Sigmoid colon (tissue), 7 donors: Measurements from ENCODE around the gene SMOC2. TPM values are rescaled to one million over a fixed set of nuclear protein-coding genes. Genes with fewer than 3 reads are reported as not detected.

Experiments used
- DNase-seq: peaks from one replicate; pipeline ENCODE4 v3.0.0-alpha.2; 2019
- H3K27ac ChIP-seq, 4 donors: fragments of 200-600 bp; sonication (generic); one replicate each; pipeline ENCODE4 v1.5.1; 2016 to 2019; ENCODE audit warnings: mild to moderate bottlenecking in 1 of 4
- H3K27me3 ChIP-seq, 3 donors: fragments of 200-600 bp; sonication (generic); one replicate each; pipeline ENCODE4 v1.5.1; 2019; ENCODE audit warnings: mild to moderate bottlenecking in 1 of 3
- H3K36me3 ChIP-seq, 4 donors: fragments of 200-600 bp; sonication (generic); one replicate each; pipeline ENCODE4 v1.5.1; 2016 to 2019
- H3K4me1 ChIP-seq, 4 donors: fragments of 200-600 bp; sonication (generic); one replicate each; pipeline ENCODE4 v1.5.1; 2017 to 2019
- H3K4me3 ChIP-seq, 4 donors: fragments of 200-600 bp; sonication (generic); one replicate each; pipeline ENCODE4 v1.5.1; 2017 to 2019; ENCODE audit warnings: mild to moderate bottlenecking in 2 of 4, moderate library complexity in 1 of 4
- H3K9me3 ChIP-seq, 4 donors: fragments of 200-600 bp in 3 of 4; sonication (generic) in 3 of 4; one replicate each; pipeline versions ENCODE4 v1.5.1 to v1.6.1; 2013 to 2019
- CTCF ChIP-seq, 4 experiments: fragments of 450-650 bp in 3 of 4; fragments of 200-600 bp in 1 of 4; IDR thresholded peaks; one replicate each; pipeline ENCODE4 v1.5.1; 2016 to 2019; ENCODE audit warnings: antibody characterized with exemption in 4 of 4, mild to moderate bottlenecking in 3 of 4, moderate library complexity in 2 of 4
- EP300 ChIP-seq, 4 donors: sonication (generic); formaldehyde crosslinking; IDR thresholded peaks; one replicate each; pipeline ENCODE4 v1.6.1; 2017; ENCODE audit warnings: antibody characterized with exemption in 4 of 4
- POLR2A ChIP-seq, 2 donors: fragments of 450-650 bp; IDR thresholded peaks; one replicate each; pipeline ENCODE4 v1.6.1; 2016; ENCODE audit warnings: antibody characterized with exemption in 2 of 2, mild to moderate bottlenecking in 2 of 2, moderate library complexity in 2 of 2
- POLR2AphosphoS5 ChIP-seq, 4 donors: sonication (generic); formaldehyde crosslinking; IDR thresholded peaks; one replicate each; pipeline ENCODE4 v1.6.1; 2017; ENCODE audit warnings: antibody characterized with exemption in 4 of 4
- WGBS, 2 donors: extraction: QIAGEN DNeasy Blood & Tissue Kit; methylation state at CpG; one replicate each; pipeline ENCODE4 v1.1.7; 2013; 5-methylcytosine and 5-hydroxymethylcytosine counted together
- intact Hi-C: fragments of 100-400 bp; cut with DNase I; formaldehyde crosslinking; loops from one replicate; pipeline ENCODE4 v1.15.1; 2023
- polyA plus RNA-seq, 3 donors: library from polyadenylated mRNA; stranded (reverse); fragments of 200-250 nt; gene quantifications; one replicate each; pipeline ENCODE4 v1.2.3, GENCODE V29; 2013
- total RNA-seq, 4 donors: library from RNA; depleted of rRNA; stranded (reverse); fragments of >200 nt; gene quantifications; one replicate each; pipeline ENCODE4 v1.1.0, GENCODE V29; 2016
- donor health status: healthy with polysubstance abuse.
- donor health status: Bipolar disorder and iron deficiency.
- donor health status: healthy.

The SMOC2 gene
- total and polyA plus RNA-seq, 7 donors = 4.2 to 130 (median 33.5) TPM

GRCh38 chr6:168501561-168501960 is 60.6 kb downstream of the SMOC2 start:
- intact Hi-C loops = no loop called here
- Histone ChIP-seq H3K27ac (no peak overlapping the region), H3K27me3 (no peaks in the 10 kb centered on the region), H3K4me1 (peaks cover 0 to 7% (median 5%) of the 10 kb centered on the region in 4 donors), H3K36me3 (no peaks in the 10 kb centered on the region), H3K4me3 (no peak overlapping the region), H3K9me3 (no peaks in the 10 kb centered on the region)
- DNase-seq = no peak
- WGBS, 2 donors = 83 to 92% methylated on average over 8 of the region's 8 CpGs
- TF ChIP-seq POLR2A (IDR thresholded peaks at IDR 0.05) (no peak), EP300 (IDR thresholded peaks at IDR 0.05) (no peak), POLR2AphosphoS5 (IDR thresholded peaks at IDR 0.05) (no peak), CTCF (IDR thresholded peaks at IDR 0.05) (no peak)

GRCh38 chr6:168504366-168504765 is 63.4 kb downstream of the SMOC2 start:
- intact Hi-C loops = no loop called here
- 94 to 97% methylated on average over 3 of the region's 3 CpGs for WGBS, 2 donors
- H3K4me3 ChIP-seq = no peak overlapping the region
- no peaks in the 10 kb centered on the region for H3K36me3 ChIP-seq
- DNase-seq = no peak
- no peaks in the 10 kb centered on the region for H3K4me1 ChIP-seq
- no peaks in the 10 kb centered on the region for H3K27me3 ChIP-seq
- H3K9me3 ChIP-seq = no peaks in the 10 kb centered on the region
- no peak for TF ChIP-seq POLR2A (IDR thresholded peaks at IDR 0.05)
- no peak for TF ChIP-seq CTCF (IDR thresholded peaks at IDR 0.05)
- no peak for TF ChIP-seq EP300 (IDR thresholded peaks at IDR 0.05)
- no peak for TF ChIP-seq POLR2AphosphoS5 (IDR thresholded peaks at IDR 0.05)
- H3K27ac ChIP-seq = no peak overlapping the region

- WGBS, 2 donors = 17 to 51% methylated on average over 5 of the region's 5 CpGs
- Histone ChIP-seq H3K36me3 (no peaks in the 10 kb centered on the region), H3K9me3 (no peaks in the 10 kb centered on the region), H3K4me1 (no peaks in the 10 kb centered on the region), H3K27ac (no peak overlapping the region), H3K4me3 (no peak overlapping the region), H3K27me3 (no peaks in the 10 kb centered on the region)
- DNase-seq = no peak
- no peak for TF ChIP-seq POLR2AphosphoS5 (IDR thresholded peaks at IDR 0.05)
- TF ChIP-seq EP300 (IDR thresholded peaks at IDR 0.05) = no peak
- TF ChIP-seq POLR2A (IDR thresholded peaks at IDR 0.05) = no peak
- TF ChIP-seq CTCF (IDR thresholded peaks at IDR 0.05) = no peak
- intact Hi-C loops = no loop called here
These were observed 65.5 kb downstream of the SMOC2 start for GRCh38 chr6:168506460-168506859.

- Histone ChIP-seq H3K36me3 (no peaks in the 10 kb centered on the region), H3K9me3 (no peaks in the 10 kb centered on the region), H3K4me3 (no peak overlapping the region), H3K27me3 (no peaks in the 10 kb centered on the region), H3K27ac (no peak overlapping the region), H3K4me1 (no peaks in the 10 kb centered on the region)
- DNase-seq = no peak
- intact Hi-C loops = no loop called here
- WGBS, 2 donors = 80 to 82% methylated on average over 12 of the region's 12 CpGs
- no peak for TF ChIP-seq POLR2AphosphoS5 (IDR thresholded peaks at IDR 0.05)
- no peak for TF ChIP-seq POLR2A (IDR thresholded peaks at IDR 0.05)
- no peak for TF ChIP-seq EP300 (IDR thresholded peaks at IDR 0.05)
These were observed 66.3 kb downstream of the SMOC2 start for GRCh38 chr6:168507297-168507696.

- 94 to 95% methylated on average over 8 of the region's 8 CpGs for WGBS, 2 donors
- intact Hi-C loops = no loop called here
These were observed 66.7 kb downstream of the SMOC2 start for GRCh38 chr6:168507730-168508129.

More at GRCh38 chr6:168507730-168508129, 66.7 kb downstream of the SMOC2 start:
- no peak for DNase-seq
- no peaks in the 10 kb centered on the region for H3K9me3 ChIP-seq
- no peak for TF ChIP-seq POLR2A (IDR thresholded peaks at IDR 0.05)
- TF ChIP-seq CTCF (IDR thresholded peaks at IDR 0.05) = no peak
- no peak for TF ChIP-seq EP300 (IDR thresholded peaks at IDR 0.05)
- no peak for TF ChIP-seq POLR2AphosphoS5 (IDR thresholded peaks at IDR 0.05)
- H3K4me1 ChIP-seq = no peaks in the 10 kb centered on the region
- no peaks in the 10 kb centered on the region for H3K36me3 ChIP-seq
- no peak overlapping the region for H3K4me3 ChIP-seq
- H3K27me3 ChIP-seq = no peaks in the 10 kb centered on the region
- H3K27ac ChIP-seq = no peak overlapping the region
